Measurements from ENCODE around the gene ZFYVE28. TPM values are rescaled to one million over a fixed set of nuclear protein-coding genes. Genes with fewer than 3 reads are reported as not detected.

Gene ZFYVE28
- total and polyA plus RNA-seq, 2 of the 8 experiments (the other 6 are each of a cell fraction or from before 2014, with no cell fraction given) = 1.7 to 4.9 TPM

- TF ChIP-seq CHD7 (IDR thresholded peaks at IDR 0.05; ENCODE audit: insufficient replicate concordance, low read length) = no peak
- TF ChIP-seq KDM5A (IDR thresholded peaks at IDR 0.05; ENCODE audit: low read length) = no peak
- TF ChIP-seq TEAD4 (IDR thresholded peaks at IDR 0.05; ENCODE audit: low read depth, low read length) = no peak
These were observed 112.5 kb downstream of the ZFYVE28 start (continued) for GRCh38 chr4:2305766-2306501.

All from H1 (cell line).